Glomerular visceral epithelial cell (primary cell): ENCODE data around the gene KLF8.
"Not testable (repeated sequence)": the region's sequence is repeated elsewhere in the genome, so short reads cannot be mapped to it uniquely, and the experiment has no call there.

Experiments
- DNase-seq: peaks from one replicate; pipeline ENCODE4 v3.0.0-alpha.2; 2016; ENCODE audit errors: extremely low spot score

The KLF8 gene

DNA sequence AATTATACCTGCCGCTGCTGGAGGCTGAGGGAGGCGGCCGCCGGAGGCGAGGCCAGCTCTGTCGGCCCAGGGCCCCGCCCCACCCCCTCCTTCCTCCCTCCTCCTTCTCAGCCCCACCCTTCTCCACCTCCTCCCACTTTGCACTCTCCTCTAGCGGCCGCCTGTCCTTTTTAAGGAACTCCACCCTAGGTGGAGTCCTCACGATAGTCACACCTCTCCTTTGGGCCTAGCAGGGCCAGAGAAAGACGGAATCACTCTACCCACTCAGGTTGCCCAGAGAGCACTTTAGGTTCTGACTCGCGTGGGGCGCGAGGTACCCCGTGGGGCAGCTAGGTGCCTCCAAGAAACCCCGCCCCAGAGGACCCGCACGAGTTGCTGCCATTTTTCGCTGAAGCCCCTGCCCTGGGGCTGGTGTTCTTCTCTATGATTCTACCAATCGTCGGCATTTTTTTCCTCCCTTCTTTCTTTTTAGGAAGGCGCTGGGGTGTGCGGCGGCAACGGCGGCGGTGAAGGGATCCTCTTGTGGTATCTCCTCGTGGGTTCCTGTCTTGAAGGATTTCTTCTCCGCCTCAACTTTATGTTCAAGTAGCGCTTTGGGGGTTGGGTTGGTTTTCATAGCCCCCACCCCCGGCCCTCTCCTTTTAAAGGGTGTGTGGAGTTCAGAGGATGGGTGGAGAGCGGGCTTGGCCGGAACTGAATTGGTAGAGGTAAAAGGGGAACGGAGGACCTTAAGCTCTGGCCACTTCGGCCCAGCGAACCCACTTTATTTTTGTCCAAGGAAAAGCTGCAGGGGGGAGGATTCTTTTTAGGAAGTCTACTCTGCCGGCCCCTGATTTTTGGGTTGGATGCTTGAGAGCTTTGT lies at the start of gene KLF8:
KLF8 (plus strand) TSS at position 136 of the 862 bp plus-strand sequence. CDS start 979 bp downstream, outside the sequence.
- DNase-seq = peak; percentile 23

DNA sequence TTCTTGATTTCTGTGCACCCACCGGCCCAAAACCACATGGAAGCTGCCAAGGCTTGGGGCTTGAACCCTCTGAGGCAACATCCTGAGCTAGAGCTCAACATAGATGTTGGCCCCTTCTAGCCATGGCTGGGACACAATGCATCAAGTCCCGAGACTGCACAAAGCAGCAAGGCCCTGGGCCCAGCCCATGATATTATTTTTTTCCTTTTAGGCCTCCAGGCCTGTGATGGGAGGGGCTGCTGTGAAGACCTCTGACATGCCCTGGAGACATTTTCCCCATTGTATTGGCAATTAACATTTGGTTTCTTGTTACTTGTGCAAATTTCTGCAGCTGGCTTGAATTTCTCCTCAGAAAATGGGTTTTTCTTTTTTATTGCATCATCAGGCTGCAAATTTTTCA lies 25.2 kb upstream of the KLF8 start:
- not testable (repeated sequence) for DNase-seq

GRCh38 chrX:56211701-56212100 lies 20.5 kb upstream of the KLF8 start:
- no peak for DNase-seq

- DNase-seq = no peak
These were observed 15.8 kb upstream of the KLF8 start for GRCh38 chrX:56216332-56216731.

DNA sequence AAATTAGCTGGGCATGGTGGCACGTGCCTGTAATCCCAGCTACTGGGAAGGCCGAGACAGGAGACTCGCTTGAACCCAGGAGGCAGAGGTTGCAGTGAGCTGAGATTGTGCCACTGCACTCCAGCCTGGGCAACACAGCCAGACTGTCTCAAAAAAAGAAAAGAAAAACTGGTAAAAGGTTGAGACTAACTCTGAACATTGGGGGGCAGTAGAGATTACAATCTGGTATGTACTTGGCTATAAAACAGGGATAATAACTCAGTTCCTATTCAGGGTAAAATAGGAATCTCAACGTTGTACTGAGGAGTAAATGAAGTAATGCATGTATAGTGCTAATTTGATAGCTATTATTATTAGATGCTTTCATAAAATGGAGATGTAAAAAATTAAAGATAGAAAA lies 12.5 kb upstream of the KLF8 start:
- DNase-seq = no peak

GRCh38 chrX:56221101-56221500 lies 11.1 kb upstream of the KLF8 start:
- no peak for DNase-seq

DNA sequence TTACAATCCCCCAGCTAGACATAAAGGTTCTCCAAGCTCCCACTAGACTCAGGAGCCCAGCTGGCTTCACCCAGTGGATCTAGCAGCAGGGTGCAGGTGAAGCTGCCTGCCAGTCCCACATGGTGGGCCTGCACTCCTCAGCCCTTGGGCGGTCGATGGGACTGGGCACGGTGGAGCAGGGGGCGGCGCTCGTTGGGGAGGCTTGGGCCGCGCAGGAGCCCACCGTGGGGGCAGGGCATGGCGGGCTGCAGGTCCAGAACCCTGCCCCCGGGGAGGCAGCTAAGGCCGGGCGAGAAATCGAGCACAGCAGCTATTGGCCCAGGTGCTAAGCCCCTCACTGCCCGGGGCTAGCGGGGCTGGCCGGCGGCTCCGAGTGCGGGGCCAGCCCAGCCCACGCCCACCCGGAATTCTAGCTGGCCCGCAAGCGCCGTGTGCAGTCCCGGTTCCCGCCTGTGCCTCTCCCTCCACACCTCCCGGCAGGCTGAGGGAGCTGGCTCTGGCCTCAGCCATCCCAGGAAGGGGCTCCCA lies 9.6 kb upstream of the KLF8 start:
- no peak for DNase-seq

- no peak for DNase-seq
These were observed 5.2 kb upstream of the KLF8 start for GRCh38 chrX:56226980-56227379.

DNA sequence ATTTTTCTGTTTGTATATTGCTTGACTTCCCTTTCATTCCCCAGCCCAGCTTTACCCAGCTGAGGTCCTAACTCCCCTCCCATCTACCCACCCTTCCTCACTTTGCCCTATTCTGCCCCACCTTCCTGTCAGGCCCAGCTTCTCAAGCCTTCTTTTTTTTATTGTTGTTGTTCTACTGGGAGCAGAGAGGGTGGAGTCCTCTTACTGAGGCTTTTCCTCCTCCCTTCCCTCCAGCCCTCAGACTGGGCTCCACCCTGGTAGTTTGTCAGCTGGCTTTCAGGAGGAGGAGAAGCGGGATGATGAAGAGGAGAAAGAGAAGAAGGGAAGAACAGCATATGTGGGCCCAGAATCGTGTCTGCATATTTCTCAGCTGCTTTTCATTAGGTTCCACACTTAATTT lies 3.2 kb upstream of the KLF8 start:
- DNase-seq = no peak

DNA sequence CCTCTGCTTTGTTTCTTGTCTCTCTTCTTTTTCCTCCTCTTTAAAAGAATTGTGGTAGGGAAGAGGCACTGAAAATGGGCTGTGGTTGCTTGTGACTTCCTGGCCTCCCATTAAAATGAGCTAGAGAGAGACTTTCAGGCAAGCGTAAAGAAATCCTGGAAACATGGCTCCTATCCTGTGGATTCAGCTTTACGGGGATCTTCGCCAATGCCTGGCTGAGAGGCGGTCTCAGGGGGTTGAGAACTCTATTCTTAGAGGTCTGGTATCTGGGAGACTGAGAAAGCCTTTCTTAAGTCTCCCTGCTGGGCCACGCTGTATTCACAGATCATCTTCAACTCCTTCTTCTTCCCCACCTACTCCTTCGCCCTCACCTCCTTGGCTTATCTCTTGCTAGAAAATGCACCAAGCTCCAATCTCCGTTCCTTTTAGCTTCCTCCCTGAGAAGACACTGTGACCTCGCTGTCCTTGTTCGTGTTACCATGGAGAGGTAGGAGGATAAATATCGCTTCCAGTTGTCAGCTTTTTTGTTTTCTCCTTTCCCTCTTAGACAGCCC lies 542 bp upstream of the KLF8 start:
- DNase-seq = no peak

- DNase-seq = no peak
These were observed 944 bp downstream of the KLF8 start for GRCh38 chrX:56233100-56233499.

DNA sequence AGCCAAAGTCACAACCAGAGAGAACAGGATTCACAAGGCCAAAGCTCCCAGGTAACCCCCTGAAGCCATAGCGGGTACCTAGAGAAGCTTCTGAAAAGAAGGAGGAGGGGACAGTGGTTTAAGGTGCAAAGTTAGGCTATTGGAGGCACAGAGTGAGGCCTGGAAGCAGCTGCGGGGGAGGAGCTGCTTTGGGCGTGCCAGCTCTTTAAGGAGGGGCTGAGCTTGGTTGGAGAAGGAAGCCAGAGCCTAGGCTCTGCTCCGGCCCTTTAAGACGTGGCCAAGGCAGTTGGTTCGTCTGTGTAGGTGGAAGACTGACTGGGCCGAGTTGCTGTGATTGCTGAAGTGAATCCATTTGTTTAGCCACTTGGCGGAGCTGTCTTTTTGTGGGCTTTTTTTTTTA lies 1.5 kb downstream of the KLF8 start:
- peak; percentile 50 for DNase-seq

DNA sequence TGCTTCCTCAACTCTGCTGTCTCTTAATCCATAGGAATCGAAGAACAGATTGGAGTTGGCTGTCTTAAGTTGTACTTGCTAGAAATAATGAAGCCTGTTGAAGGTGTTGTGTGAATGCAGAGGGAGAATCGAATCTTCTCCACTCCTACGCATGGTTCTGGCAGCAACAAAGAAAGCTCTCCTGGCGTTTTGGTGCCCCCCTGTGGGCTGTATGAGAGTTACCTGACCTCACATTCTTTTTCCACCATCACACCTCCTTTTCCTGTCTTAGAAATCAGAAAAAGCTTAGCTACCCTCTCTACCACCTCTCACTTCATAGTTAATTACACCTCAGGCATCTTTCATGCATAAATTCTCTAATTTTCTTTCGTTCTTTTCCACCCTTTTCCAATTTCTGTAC lies 16.3 kb downstream of the KLF8 start:
- peak; percentile 43 for DNase-seq

DNA sequence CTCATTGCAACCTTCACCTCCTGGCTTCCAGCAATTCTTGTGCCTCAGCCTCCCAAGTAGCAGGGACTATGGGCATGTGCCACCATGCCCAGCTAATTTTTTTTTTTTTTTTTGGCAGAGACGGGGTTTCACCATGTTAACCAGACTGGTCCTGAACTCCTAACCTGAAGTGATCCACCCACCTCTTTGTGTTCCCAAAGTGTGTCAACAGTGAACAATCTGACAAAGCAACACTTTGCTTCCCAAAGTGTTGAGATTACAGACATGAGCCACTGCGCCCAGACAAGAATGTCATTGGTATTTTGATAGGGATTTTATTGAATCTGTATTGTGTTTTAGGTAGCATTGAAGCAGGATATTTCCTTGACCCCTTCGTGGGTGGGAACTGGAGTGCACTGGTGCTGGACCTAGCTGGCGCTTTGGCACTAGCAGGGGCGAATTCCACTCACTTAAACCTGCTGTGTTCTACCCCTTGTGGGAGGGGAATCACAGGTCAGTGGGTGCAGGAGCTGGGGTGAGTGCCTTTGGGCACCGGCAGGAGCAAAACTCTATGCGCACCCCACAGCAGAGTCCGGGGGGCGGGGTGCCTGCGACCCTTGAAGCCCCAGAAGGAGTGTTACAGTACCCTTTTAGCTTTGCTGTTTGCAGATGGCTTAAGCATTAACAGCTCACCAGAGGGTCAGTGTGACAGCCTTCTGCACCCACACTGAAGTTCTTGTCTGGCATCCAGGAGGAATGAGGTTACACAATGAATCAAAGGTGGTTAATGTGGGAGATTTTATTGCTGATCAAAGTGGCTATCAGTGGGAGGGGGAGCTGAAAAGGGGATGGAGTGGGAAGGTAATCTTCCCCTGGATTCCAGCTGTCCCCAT lies 21.9 kb downstream of the KLF8 start:
- DNase-seq = no peak

DNA sequence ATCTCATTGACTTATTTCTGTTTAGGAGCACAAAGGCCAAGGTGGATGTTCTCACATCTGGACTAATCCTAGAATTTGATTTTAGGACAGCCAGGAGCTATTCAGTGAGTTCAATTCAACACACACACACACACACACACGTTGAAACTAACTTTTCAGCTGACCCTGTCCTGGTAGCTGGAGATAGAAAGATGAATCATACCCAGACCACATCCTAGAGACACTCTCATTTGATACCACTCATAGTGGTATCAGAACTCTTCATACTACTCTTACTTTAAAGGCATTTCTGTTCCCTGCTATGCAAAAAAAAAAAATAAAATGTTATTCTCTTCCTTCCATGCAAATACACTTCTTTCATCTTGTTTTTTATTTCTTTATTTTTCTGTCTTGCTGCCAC lies 36.7 kb downstream of the KLF8 start:
- peak; percentile 7 for DNase-seq

DNA sequence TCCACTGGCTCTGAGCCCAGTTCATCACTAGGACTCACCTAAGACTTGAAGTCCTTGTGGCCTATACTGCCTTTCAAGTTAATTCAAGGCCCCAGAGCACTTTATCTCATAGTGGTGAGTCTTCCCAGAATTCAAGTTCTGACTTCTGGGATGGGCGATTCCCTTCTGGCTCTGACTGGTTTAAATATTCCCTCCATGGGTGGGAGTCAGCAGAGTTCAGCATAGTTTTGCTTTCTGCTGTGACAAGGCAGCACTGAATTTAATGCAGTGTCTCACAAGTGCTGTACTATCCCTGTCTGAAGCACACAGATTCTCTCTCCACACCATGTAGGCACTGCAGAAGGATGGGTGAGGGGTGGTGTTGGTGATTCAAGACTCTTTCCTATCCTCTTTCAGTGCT lies 46.5 kb downstream of the KLF8 start:
- DNase-seq = no peak

DNA sequence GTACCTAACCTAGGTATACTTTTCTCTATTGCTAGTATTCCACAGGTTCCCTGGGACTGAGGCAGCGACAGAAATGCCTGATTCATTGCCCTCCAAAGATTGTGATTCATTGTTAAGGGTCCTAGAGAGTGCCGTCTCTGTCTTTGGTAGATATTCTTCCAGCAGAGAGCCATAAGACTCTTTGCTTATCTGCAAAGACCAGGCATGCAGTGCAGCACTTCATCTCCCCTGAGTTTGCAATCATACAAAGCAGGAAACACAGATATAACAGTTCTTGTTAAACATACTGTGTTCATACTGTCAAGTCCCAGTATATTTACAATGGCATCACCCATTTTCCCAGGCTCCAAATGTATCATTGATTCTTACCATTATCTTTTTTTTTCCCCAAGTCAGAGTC lies 47.7 kb downstream of the KLF8 start:
- DNase-seq = no peak

DNA sequence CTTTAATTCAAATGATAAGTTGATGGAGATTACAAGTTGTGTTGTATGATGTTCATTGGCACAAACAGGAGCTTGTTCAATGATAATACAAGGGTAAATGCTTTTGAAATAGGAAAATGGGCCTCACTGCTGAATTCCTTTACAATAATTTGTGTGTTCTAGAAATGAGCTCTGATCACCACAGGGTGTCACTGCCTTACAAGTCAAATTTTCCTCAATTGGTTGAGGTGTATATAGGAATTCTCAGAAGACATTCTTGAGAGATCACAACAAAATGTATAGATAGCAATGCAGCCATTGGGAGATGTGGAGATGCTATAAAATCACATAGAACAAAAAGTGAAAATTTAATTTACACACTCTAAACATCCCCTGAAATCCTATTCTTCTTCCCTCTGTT lies 49.6 kb downstream of the KLF8 start:
- peak; percentile 0 for DNase-seq

GRCh38 chrX:56284269-56284668 lies 52.1 kb downstream of the KLF8 start:
- DNase-seq = no peak

GRCh38 chrX:56288608-56289007 lies 56.5 kb downstream of the KLF8 start:
- DNase-seq = no peak

DNA sequence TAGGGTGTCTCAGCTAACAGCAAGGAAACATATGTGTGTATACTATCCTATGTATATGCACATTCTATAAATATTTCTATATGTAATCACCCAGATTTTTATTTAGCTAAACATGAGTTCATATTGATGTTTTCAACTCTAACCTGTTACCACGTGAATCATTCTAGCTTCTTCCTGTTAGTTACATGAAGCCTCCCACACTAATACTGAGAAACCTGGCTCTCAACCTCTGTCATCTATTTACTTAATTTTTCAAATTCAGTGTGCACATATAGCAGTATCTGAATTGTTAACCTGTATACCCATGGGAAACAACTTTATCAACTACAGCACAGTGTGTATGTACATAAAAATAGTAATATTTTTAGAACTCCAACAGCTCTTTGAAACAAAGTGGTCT lies 57.3 kb downstream of the KLF8 start:
- no peak for DNase-seq

- no peak for DNase-seq
These were observed 76.6 kb downstream of the KLF8 start for GRCh38 chrX:56308726-56309125.
